Measurements from ENCODE around the gene ELOA. TPM values are rescaled to one million over a fixed set of nuclear protein-coding genes. Genes with fewer than 3 reads are reported as not detected.

ELOA gene
- total and polyA plus RNA-seq, 9 of the 15 experiments (the other 6 are each of a cell fraction or from before 2014, with no cell fraction given): 31.9 to 98.6 (median 61.3) TPM

DNA sequence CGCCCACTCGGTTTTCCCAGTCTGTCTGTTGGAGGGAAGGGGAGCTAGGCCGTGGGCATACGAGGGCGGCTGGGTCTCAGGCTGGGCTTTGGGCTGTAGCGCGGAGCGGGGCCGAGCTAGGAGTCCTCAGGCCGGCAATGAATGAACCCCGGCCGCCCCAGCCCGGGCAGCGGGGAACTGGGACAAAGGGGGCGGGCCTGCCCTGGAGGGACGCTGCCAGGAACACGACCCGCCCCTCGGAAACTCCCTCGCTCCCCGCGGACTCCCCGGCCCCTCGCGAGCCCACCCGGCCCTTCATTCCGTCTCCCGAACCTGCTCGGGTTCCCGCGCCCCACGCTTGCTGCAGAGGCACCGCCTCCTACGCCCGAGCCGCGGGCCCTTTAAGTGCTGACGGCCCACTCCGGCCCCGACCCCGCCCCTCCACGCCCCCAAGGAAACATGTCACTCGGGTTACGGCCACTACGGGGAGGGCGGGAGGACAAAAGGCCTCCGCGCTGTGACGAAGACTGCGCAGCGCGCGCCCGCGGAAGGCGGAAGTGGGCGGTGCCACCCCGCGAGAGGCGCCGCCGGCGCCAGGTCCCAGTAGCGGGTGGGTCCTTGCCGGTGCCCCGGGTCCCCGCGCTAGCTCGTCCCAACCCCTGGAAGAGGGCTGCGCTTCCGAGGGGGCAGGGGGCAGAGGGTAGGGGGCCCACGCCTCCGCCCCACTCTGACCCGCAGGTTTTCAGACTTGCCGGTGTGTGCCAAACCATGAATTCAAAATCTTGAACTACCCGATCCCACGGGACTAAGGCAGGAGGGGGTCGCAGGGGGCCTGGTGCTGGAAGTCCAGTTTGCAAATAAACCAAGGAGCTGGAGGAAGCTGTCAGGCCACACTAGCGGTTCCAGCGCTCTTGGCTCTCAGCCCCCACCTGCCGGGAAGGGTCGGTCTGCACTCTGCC, 57.4 kb downstream of the ELOA start, which contains the start of gene GALE (continued):
- TF ChIP-seq, protein P1, sequence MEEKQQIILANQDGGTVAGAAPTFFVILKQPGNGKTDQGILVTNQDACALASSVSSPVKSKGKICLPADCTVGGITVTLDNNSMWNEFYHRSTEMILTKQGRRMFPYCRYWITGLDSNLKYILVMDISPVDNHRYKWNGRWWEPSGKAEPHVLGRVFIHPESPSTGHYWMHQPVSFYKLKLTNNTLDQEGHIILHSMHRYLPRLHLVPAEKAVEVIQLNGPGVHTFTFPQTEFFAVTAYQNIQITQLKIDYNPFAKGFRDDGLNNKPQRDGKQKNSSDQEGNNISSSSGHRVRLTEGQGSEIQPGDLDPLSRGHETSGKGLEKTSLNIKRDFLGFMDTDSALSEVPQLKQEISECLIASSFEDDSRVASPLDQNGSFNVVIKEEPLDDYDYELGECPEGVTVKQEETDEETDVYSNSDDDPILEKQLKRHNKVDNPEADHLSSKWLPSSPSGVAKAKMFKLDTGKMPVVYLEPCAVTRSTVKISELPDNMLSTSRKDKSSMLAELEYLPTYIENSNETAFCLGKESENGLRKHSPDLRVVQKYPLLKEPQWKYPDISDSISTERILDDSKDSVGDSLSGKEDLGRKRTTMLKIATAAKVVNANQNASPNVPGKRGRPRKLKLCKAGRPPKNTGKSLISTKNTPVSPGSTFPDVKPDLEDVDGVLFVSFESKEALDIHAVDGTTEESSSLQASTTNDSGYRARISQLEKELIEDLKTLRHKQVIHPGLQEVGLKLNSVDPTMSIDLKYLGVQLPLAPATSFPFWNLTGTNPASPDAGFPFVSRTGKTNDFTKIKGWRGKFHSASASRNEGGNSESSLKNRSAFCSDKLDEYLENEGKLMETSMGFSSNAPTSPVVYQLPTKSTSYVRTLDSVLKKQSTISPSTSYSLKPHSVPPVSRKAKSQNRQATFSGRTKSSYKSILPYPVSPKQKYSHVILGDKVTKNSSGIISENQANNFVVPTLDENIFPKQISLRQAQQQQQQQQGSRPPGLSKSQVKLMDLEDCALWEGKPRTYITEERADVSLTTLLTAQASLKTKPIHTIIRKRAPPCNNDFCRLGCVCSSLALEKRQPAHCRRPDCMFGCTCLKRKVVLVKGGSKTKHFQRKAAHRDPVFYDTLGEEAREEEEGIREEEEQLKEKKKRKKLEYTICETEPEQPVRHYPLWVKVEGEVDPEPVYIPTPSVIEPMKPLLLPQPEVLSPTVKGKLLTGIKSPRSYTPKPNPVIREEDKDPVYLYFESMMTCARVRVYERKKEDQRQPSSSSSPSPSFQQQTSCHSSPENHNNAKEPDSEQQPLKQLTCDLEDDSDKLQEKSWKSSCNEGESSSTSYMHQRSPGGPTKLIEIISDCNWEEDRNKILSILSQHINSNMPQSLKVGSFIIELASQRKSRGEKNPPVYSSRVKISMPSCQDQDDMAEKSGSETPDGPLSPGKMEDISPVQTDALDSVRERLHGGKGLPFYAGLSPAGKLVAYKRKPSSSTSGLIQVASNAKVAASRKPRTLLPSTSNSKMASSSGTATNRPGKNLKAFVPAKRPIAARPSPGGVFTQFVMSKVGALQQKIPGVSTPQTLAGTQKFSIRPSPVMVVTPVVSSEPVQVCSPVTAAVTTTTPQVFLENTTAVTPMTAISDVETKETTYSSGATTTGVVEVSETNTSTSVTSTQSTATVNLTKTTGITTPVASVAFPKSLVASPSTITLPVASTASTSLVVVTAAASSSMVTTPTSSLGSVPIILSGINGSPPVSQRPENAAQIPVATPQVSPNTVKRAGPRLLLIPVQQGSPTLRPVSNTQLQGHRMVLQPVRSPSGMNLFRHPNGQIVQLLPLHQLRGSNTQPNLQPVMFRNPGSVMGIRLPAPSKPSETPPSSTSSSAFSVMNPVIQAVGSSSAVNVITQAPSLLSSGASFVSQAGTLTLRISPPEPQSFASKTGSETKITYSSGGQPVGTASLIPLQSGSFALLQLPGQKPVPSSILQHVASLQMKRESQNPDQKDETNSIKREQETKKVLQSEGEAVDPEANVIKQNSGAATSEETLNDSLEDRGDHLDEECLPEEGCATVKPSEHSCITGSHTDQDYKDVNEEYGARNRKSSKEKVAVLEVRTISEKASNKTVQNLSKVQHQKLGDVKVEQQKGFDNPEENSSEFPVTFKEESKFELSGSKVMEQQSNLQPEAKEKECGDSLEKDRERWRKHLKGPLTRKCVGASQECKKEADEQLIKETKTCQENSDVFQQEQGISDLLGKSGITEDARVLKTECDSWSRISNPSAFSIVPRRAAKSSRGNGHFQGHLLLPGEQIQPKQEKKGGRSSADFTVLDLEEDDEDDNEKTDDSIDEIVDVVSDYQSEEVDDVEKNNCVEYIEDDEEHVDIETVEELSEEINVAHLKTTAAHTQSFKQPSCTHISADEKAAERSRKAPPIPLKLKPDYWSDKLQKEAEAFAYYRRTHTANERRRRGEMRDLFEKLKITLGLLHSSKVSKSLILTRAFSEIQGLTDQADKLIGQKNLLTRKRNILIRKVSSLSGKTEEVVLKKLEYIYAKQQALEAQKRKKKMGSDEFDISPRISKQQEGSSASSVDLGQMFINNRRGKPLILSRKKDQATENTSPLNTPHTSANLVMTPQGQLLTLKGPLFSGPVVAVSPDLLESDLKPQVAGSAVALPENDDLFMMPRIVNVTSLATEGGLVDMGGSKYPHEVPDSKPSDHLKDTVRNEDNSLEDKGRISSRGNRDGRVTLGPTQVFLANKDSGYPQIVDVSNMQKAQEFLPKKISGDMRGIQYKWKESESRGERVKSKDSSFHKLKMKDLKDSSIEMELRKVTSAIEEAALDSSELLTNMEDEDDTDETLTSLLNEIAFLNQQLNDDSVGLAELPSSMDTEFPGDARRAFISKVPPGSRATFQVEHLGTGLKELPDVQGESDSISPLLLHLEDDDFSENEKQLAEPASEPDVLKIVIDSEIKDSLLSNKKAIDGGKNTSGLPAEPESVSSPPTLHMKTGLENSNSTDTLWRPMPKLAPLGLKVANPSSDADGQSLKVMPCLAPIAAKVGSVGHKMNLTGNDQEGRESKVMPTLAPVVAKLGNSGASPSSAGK (IDR thresholded peaks at IDR 0.05): no peak
- TF ChIP-seq RFX5 (IDR thresholded peaks at IDR 0.05; ENCODE audit: low read depth, low read length): no peak
- peak; percentile 91 for TF ChIP-seq GABPA (tag; conservative IDR thresholded peaks at IDR 0.05; ENCODE audit: low read depth)
- TF ChIP-seq, protein P2, sequence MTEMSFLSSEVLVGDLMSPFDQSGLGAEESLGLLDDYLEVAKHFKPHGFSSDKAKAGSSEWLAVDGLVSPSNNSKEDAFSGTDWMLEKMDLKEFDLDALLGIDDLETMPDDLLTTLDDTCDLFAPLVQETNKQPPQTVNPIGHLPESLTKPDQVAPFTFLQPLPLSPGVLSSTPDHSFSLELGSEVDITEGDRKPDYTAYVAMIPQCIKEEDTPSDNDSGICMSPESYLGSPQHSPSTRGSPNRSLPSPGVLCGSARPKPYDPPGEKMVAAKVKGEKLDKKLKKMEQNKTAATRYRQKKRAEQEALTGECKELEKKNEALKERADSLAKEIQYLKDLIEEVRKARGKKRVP (CRISPR knock-in tag; IDR thresholded peaks at IDR 0.05): no peak
- TF ChIP-seq TRIM28 (IDR thresholded peaks at IDR 0.05): no peak
- peak; percentile 91 for TF ChIP-seq POLR2G (IDR thresholded peaks at IDR 0.05; ENCODE audit: low read depth, low read length)
- TF ChIP-seq BHLHE40 (IDR thresholded peaks at IDR 0.05; ENCODE audit: low read length): no peak
- TF ChIP-seq, protein P3, sequence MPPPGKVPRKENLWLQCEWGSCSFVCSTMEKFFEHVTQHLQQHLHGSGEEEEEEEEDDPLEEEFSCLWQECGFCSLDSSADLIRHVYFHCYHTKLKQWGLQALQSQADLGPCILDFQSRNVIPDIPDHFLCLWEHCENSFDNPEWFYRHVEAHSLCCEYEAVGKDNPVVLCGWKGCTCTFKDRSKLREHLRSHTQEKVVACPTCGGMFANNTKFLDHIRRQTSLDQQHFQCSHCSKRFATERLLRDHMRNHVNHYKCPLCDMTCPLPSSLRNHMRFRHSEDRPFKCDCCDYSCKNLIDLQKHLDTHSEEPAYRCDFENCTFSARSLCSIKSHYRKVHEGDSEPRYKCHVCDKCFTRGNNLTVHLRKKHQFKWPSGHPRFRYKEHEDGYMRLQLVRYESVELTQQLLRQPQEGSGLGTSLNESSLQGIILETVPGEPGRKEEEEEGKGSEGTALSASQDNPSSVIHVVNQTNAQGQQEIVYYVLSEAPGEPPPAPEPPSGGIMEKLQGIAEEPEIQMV (tag; conservative IDR thresholded peaks at IDR 0.05; ENCODE audit: low read depth): no peak
- no peak for TF ChIP-seq SRSF9 (IDR thresholded peaks at IDR 0.05; ENCODE audit: borderline replicate concordance, low read depth, low read length)
- TF ChIP-seq CSDE1 (IDR thresholded peaks at IDR 0.05): no peak
- no peak for TF ChIP-seq ESRRB (CRISPR knock-in tag; IDR thresholded peaks at IDR 0.05; ENCODE audit: borderline replicate concordance)
- TF ChIP-seq EP300 (IDR thresholded peaks at IDR 0.05; ENCODE audit: low read length): peak; percentile 63; the same call in 1 of the 2 replicates

Data from K562 (cell line).